ENCODE results near the gene ATP8A2. TPM values are rescaled to one million over a fixed set of nuclear protein-coding genes. Genes with fewer than 3 reads are reported as not detected.

The ATP8A2 gene
- total and polyA plus RNA-seq, 9 of the 15 experiments (the other 6 are each of a cell fraction or from before 2014, with no cell fraction given) = under 0.01 to 0.33 (median 0.06) TPM; not detected in 4

GRCh38 chr13:25733696-25734435 lies 362.1 kb downstream of the ATP8A2 start:
- Histone ChIP-seq H3K9ac (ENCODE audit: insufficient read depth in 1 of 2, low read depth in 2 of 2, low read length in 2 of 2) (no peak overlapping the region), H3K36me3 (ENCODE audit: control insufficient read depth, insufficient read depth, low read length) (no peaks in the 10 kb centered on the region), H3K27me3 (ENCODE audit: control insufficient read depth in 2 of 2, insufficient read depth in 2 of 2, low read length in 2 of 2) (no peaks in the 10 kb centered on the region), H4K20me1 (replicated peaks; ENCODE audit: control insufficient read depth, insufficient read depth, low read length) (no peaks in the 10 kb centered on the region), H3K9me1 (ENCODE audit: control insufficient read depth, insufficient read depth, low read length) (no peaks in the 10 kb centered on the region), H3K79me2 (ENCODE audit: control insufficient read depth, insufficient read depth, low read length) (no peaks in the 10 kb centered on the region), H3K27ac (ENCODE audit: extremely low read depth, low read depth, low read length) (no peak overlapping the region), H3K4me3 (no peak overlapping the region), H3K4me2 (ENCODE audit: insufficient read depth, low read length) (no peak overlapping the region), H2AFZ (ENCODE audit: low read depth, low read length) (no peak overlapping the region), H3K4me1 (replicated peaks in 1 of 2; ENCODE audit: control insufficient read depth in 2 of 2, insufficient read depth in 2 of 2, low read length in 2 of 2) (no peaks in the 10 kb centered on the region), H3K9me3 (replicated peaks; ENCODE audit: control insufficient read depth, insufficient read depth, low read depth, low read length) (no peaks in the 10 kb centered on the region)
- FAIRE-seq (no peak), DNase-seq (ENCODE audit: extremely low read depth in 1 of 4, low spot score in 3 of 4) (no peak), ATAC-seq (no peak)
- in situ Hi-C loops (cut with MboI) (no loop called here), intact Hi-C loops (cut with micrococcal nuclease) (no loop called here)
- no TSS peak for BruUV-seq (replicated peaks)
- ChIA-PET POLR2A (interaction anchor here (0.8 kb wide), 1 partner anchor 18 kb away, joined by 3 read pairs; no protein-coding TSS in a partner anchor), CTCF (ENCODE audit: low intra/inter-chr PET ratio) (no interaction called here)
- TF ChIP-seq ZNF507 (tag; conservative IDR thresholded peaks at IDR 0.05) (no peak), COPS2 (conservative IDR thresholded peaks at IDR 0.05) (no peak), ZNF436 (CRISPR knock-in tag; IDR thresholded peaks at IDR 0.05) (no peak), ZSCAN32 (CRISPR knock-in tag; IDR thresholded peaks at IDR 0.05) (no peak), SRF (CRISPR knock-in tag; IDR thresholded peaks at IDR 0.05) (no peak), RUNX1 (IDR thresholded peaks at IDR 0.05; ENCODE audit: low read depth) (no peak), CREB1 (IDR thresholded peaks at IDR 0.05) (no peak), CREB1 (CRISPR knock-in tag; IDR thresholded peaks at IDR 0.05) (no peak), FOXA3 (CRISPR knock-in tag; conservative IDR thresholded peaks at IDR 0.05 in 1 of 2, IDR thresholded peaks at IDR 0.05 in 1 of 2) (no peak), DDX20 (tag; IDR thresholded peaks at IDR 0.05; ENCODE audit: low read depth) (no peak), NFE2L1 (tag; IDR thresholded peaks at IDR 0.05; ENCODE audit: borderline replicate concordance, low read depth) (no peak), CCAR2 (IDR thresholded peaks at IDR 0.05; ENCODE audit: low read depth, low read length) (no peak)
- WGBS (ENCODE audit: insufficient coverage, low coverage, missing lambda C conversion rate) = 0% methylated on average over 3 of the region's 3 CpGs

Data from K562 (cell line).